Glutamatergic neuron (in vitro differentiated cells): ENCODE measurements around the gene PTPN5. TPM values are rescaled to one million over a fixed set of nuclear protein-coding genes. Genes with fewer than 3 reads are reported as not detected.

ENCODE experiments used
- DNase-seq: peaks from one replicate; pipeline ENCODE4 v3.0.0; 2022
- H3K27ac Mint-ChIP-seq: one replicate; pipeline ENCODE4 v1.8.0; 2020; ENCODE audit warnings: mild to moderate bottlenecking, mixed read lengths, inconsistent platforms; ENCODE audit not compliant: unreplicated experiment
- H3K27me3 Mint-ChIP-seq: one replicate; pipeline ENCODE4 v1.8.0; 2020; ENCODE audit warnings: mild to moderate bottlenecking, moderate library complexity, mixed read lengths, inconsistent platforms; ENCODE audit not compliant: unreplicated experiment
- H3K36me3 Mint-ChIP-seq: one replicate; pipeline ENCODE4 v1.8.0; 2020; ENCODE audit warnings: mild to moderate bottlenecking, mixed read lengths, inconsistent platforms; ENCODE audit not compliant: unreplicated experiment
- H3K4me1 Mint-ChIP-seq: one replicate; pipeline ENCODE4 v1.8.0; 2020; ENCODE audit warnings: mild to moderate bottlenecking, low read depth, mixed read lengths, inconsistent platforms; ENCODE audit not compliant: unreplicated experiment
- H3K4me3 Mint-ChIP-seq: one replicate; pipeline ENCODE4 v1.8.0; 2020; ENCODE audit warnings: mild to moderate bottlenecking, mixed read lengths, inconsistent platforms; ENCODE audit not compliant: unreplicated experiment
- H3K9me3 Mint-ChIP-seq: one replicate; pipeline ENCODE4 v1.8.0; 2020; ENCODE audit warnings: mild to moderate bottlenecking, moderate library complexity, mixed read lengths, inconsistent platforms; ENCODE audit not compliant: unreplicated experiment
- CTCF ChIP-seq: fragments of 200-600 bp; sonication (generic); IDR thresholded peaks from one replicate; pipeline ENCODE4 v1.5.0; 2021; ENCODE audit not compliant: partially characterized antibody, unreplicated experiment
- total RNA-seq: library from RNA; stranded (reverse); fragmentation: NEBNext Ultra II Directional; extraction: Animal tissue kit (Norgen Biotek cat#: 25700); gene quantifications from one replicate; pipeline ENCODE4 v1.2.1, GENCODE V29; 2021; ENCODE audit not compliant: unreplicated experiment

Gene PTPN5
- total RNA-seq, 1 donor from 2014 or later = 25.8 TPM

- Mint-ChIP-seq H3K4me1 (no peaks in the 10 kb centered on the region), H3K36me3 (peaks cover 5% of the 10 kb centered on the region), H3K27me3 (peaks cover 2% of the 10 kb centered on the region), H3K4me3 (no peak overlapping the region), H3K27ac (no peak overlapping the region), H3K9me3 (peaks cover 1% of the 10 kb centered on the region)
- DNase-seq = no peak
- TF ChIP-seq CTCF = no peak
Observed at GRCh38 chr11:18752502-18752901, 39.1 kb downstream of the PTPN5 start.

- H3K4me3 Mint-ChIP-seq = no peak overlapping the region
- H3K36me3 Mint-ChIP-seq = peaks cover 5% of the 10 kb centered on the region
- H3K4me1 Mint-ChIP-seq = no peaks in the 10 kb centered on the region
- TF ChIP-seq CTCF = no peak
- peaks cover 1% of the 10 kb centered on the region for H3K9me3 Mint-ChIP-seq
- DNase-seq = no peak
- no peak overlapping the region for H3K27ac Mint-ChIP-seq
- H3K27me3 Mint-ChIP-seq = peaks cover 2% of the 10 kb centered on the region
Observed at GRCh38 chr11:18750944-18751343, 40.7 kb downstream of the PTPN5 start.

GRCh38 chr11:18749681-18750319, 41.8 kb downstream of the PTPN5 start:
- no peak for DNase-seq
- no peak for TF ChIP-seq CTCF
- Mint-ChIP-seq H3K27ac (no peak overlapping the region), H3K36me3 (peaks cover 5% of the 10 kb centered on the region), H3K4me3 (no peak overlapping the region), H3K9me3 (peaks cover 3% of the 10 kb centered on the region), H3K4me1 (no peaks in the 10 kb centered on the region), H3K27me3 (no peaks in the 10 kb centered on the region)

- H3K9me3 Mint-ChIP-seq = peaks cover 3% of the 10 kb centered on the region
- H3K27me3 Mint-ChIP-seq = no peaks in the 10 kb centered on the region
- no peak overlapping the region for H3K27ac Mint-ChIP-seq
- H3K4me3 Mint-ChIP-seq = no peak overlapping the region
- no peak for TF ChIP-seq CTCF
- no peak for DNase-seq
- no peaks in the 10 kb centered on the region for H3K4me1 Mint-ChIP-seq
- H3K36me3 Mint-ChIP-seq = peaks cover 4% of the 10 kb centered on the region
Observed at GRCh38 chr11:18748766-18749365, 42.7 kb downstream of the PTPN5 start.

- Mint-ChIP-seq H3K4me1 (no peaks in the 10 kb centered on the region), H3K27me3 (peaks cover 4% of the 10 kb centered on the region), H3K4me3 (no peak overlapping the region), H3K36me3 (no peaks in the 10 kb centered on the region), H3K27ac (no peak overlapping the region), H3K9me3 (peaks cover 3% of the 10 kb centered on the region)
- TF ChIP-seq CTCF = no peak
- DNase-seq = no peak
Observed at GRCh38 chr11:18745251-18745650, 46.3 kb downstream of the PTPN5 start.
